Measurements from ENCODE around the gene FOXO6. TPM values are rescaled to one million over a fixed set of nuclear protein-coding genes. Genes with fewer than 3 reads are reported as not detected.

The FOXO6 gene
- polyA plus RNA-seq, 1 of the 3 experiments (the other 2 are of a cell fraction): 0.35 TPM

GRCh38 chr1:41407664-41408252 is 46.5 kb downstream of the FOXO6 start:
- H3K9ac ChIP-seq: no peak overlapping the region
- no peak overlapping the region for H3K27ac ChIP-seq (ENCODE audit: low read depth in 2 of 2, low read length in 1 of 2)
- H3K4me3 ChIP-seq (ENCODE audit: low read depth in 2 of 2, low read length in 1 of 2): no peak overlapping the region
- H3K36me3 ChIP-seq (replicated peaks in 1 of 2; ENCODE audit: control insufficient read depth in 1 of 2, insufficient read depth in 2 of 2, low read length in 1 of 2): no peaks in the 10 kb centered on the region
- no peaks in the 10 kb centered on the region for H3K27me3 ChIP-seq (ENCODE audit: insufficient read depth)
- no peak overlapping the region for H2AFZ ChIP-seq (ENCODE audit: low read depth)
- H3K9me3 ChIP-seq: no peaks in the 10 kb centered on the region
- no peak for DNase-seq
- 86% methylated on average over 12 of the region's 14 CpGs for WGBS (ENCODE audit: low lambda C conversion rate)
- ChIA-PET CTCF (interaction anchor here (0.7 to 5.9 kb wide), 2 partner anchors 11 to 57 kb away, joined by 4 to 34 read pairs; no protein-coding TSS in a partner anchor), POLR2A (no interaction called here)
- TF ChIP-seq NFIC (IDR thresholded peaks at IDR 0.05; ENCODE audit: borderline replicate concordance): no peak
- no peaks in the 10 kb centered on the region for H3F3A ChIP-seq (replicated peaks; ENCODE audit: insufficient read depth)
- no peaks in the 10 kb centered on the region for H3K79me2 ChIP-seq (ENCODE audit: insufficient read depth)
- H3K4me2 ChIP-seq: no peak overlapping the region
- H3K9me2 ChIP-seq: no peaks in the 10 kb centered on the region
- H4K20me1 ChIP-seq (ENCODE audit: insufficient read depth): no peaks in the 10 kb centered on the region
- H3K4me1 ChIP-seq (ENCODE audit: control insufficient read depth in 1 of 2, insufficient read depth in 2 of 2, low read depth in 1 of 2, low read length in 1 of 2): peaks cover 7 to 19% of the 10 kb centered on the region in 2 experiments; a peak in 3 of 4 replicates

GRCh38 chr1:41408691-41409090 is 47.5 kb downstream of the FOXO6 start:
- H3K36me3 ChIP-seq (replicated peaks in 1 of 2; ENCODE audit: control insufficient read depth in 1 of 2, insufficient read depth in 2 of 2, low read length in 1 of 2): no peaks in the 10 kb centered on the region
- ChIA-PET POLR2A (no interaction called here), CTCF (interaction anchor here (2.0 to 5.9 kb wide), 3 partner anchors 10 to 126 kb away, joined by 7 to 34 read pairs (median 13); no protein-coding TSS in a partner anchor)
- H3K27me3 ChIP-seq (ENCODE audit: insufficient read depth): no peaks in the 10 kb centered on the region
- H3K9ac ChIP-seq: no peak overlapping the region
- TF ChIP-seq POLR2AphosphoS5 (IDR thresholded peaks at IDR 0.05; ENCODE audit: low read depth, low read length): no peak
- no peak for TF ChIP-seq RFX5 (IDR thresholded peaks at IDR 0.05; ENCODE audit: low read length)
- no peak for TF ChIP-seq RCOR1 (IDR thresholded peaks at IDR 0.05; ENCODE audit: low read length)
- TF ChIP-seq CHD2 (IDR thresholded peaks at IDR 0.05; ENCODE audit: low read length, partially characterized antibody): no peak
- no peak for TF ChIP-seq GATA2 (CRISPR knock-in tag; IDR thresholded peaks at IDR 0.05)
- no peak for TF ChIP-seq TCF12 (IDR thresholded peaks at IDR 0.05)
- no peak for TF ChIP-seq YY1 (IDR thresholded peaks at IDR 0.05; ENCODE audit: low read depth)
- TF ChIP-seq PBX3 (IDR thresholded peaks at IDR 0.05): no peak
- TF ChIP-seq ELF1 (IDR thresholded peaks at IDR 0.05): no peak
- no peak for TF ChIP-seq CTCF (IDR thresholded peaks at IDR 0.05)
- no peak for TF ChIP-seq GABPA (IDR thresholded peaks at IDR 0.05; ENCODE audit: low read depth)
- no peak for TF ChIP-seq TEAD4 (IDR thresholded peaks at IDR 0.05; ENCODE audit: borderline replicate concordance, insufficient read depth)
- TF ChIP-seq RXRA (IDR thresholded peaks at IDR 0.05; ENCODE audit: borderline replicate concordance, low read depth): no peak
- no peak for TF ChIP-seq NFIC (IDR thresholded peaks at IDR 0.05; ENCODE audit: borderline replicate concordance)
- TF ChIP-seq USF1 (IDR thresholded peaks at IDR 0.05; ENCODE audit: borderline replicate concordance, low read depth): no peak
- no peak for TF ChIP-seq MAX (IDR thresholded peaks at IDR 0.05; ENCODE audit: low read depth)
- no peak for TF ChIP-seq MXI1 (IDR thresholded peaks at IDR 0.05; ENCODE audit: low read depth, low read length)
- TF ChIP-seq FOXJ3 (CRISPR knock-in tag; IDR thresholded peaks at IDR 0.05): no peak
- TF ChIP-seq JUND (IDR thresholded peaks at IDR 0.05): no peak
- no peak for TF ChIP-seq EP300 (IDR thresholded peaks at IDR 0.05; ENCODE audit: borderline replicate concordance in 1 of 2, low read depth in 1 of 2, low read length in 1 of 2)
- no peaks in the 10 kb centered on the region for H4K20me1 ChIP-seq (ENCODE audit: insufficient read depth)
- peaks cover 7 to 25% of the 10 kb centered on the region in 2 experiments; a peak in 3 of 4 replicates for H3K4me1 ChIP-seq (ENCODE audit: control insufficient read depth in 1 of 2, insufficient read depth in 2 of 2, low read depth in 1 of 2, low read length in 1 of 2)
- no peak overlapping the region for H3K4me3 ChIP-seq (ENCODE audit: low read depth in 2 of 2, low read length in 1 of 2)
- H3K79me2 ChIP-seq (ENCODE audit: insufficient read depth): no peaks in the 10 kb centered on the region
- H3K4me2 ChIP-seq: no peak overlapping the region
- no peak for DNase-seq
- WGBS (ENCODE audit: low lambda C conversion rate): 82% methylated on average over 6 of the region's 6 CpGs
- H3K9me3 ChIP-seq: no peaks in the 10 kb centered on the region
- H2AFZ ChIP-seq (ENCODE audit: low read depth): no peak overlapping the region
- no peaks in the 10 kb centered on the region for H3K9me2 ChIP-seq
- no peaks in the 10 kb centered on the region for H3F3A ChIP-seq (replicated peaks; ENCODE audit: insufficient read depth)
- no peak overlapping the region for H3K27ac ChIP-seq (ENCODE audit: low read depth in 2 of 2, low read length in 1 of 2)
